HEK293 (cell line): ENCODE data around the gene PEX16.

Experiments used
- CTCF ChIA-PET: fragments of 350-600 bp; formaldehyde crosslinking; extraction: SDS; loops from one replicate; lab custom pipeline; 2021; ENCODE audit warnings: antibody characterized with exemption; lab: Yijun Ruan, JAX
- POLR2A ChIA-PET: fragments of 300-600 bp; formaldehyde crosslinking; extraction: SDS; loops from one replicate; lab custom pipeline; 2020; ENCODE audit warnings: antibody characterized with exemption, inconsistent platforms; lab: Yijun Ruan, JAX
- H3K27ac ChIP-seq: fragments of 200-500 bp; sonication (Bioruptor generic); 2 replicates; pipeline ENCODE4 v1.5.1; 2014; ENCODE audit warnings: low read depth, low read length, control low read depth, inconsistent platforms; ENCODE audit errors: extremely low read depth
- H3K36me3 ChIP-seq, 2 experiments: fragments of 200-500 bp in 1 of 2; sonication (Bioruptor generic) in 1 of 2; 1 replicate in 1 of 2; 2 replicates in 1 of 2; pipeline ENCODE4 v1.5.1; 2014 to 2017; ENCODE audit warnings: inconsistent platforms in 2 of 2, low read length in 2 of 2; ENCODE audit not compliant: control insufficient read depth in 2 of 2, insufficient read depth in 1 of 2
- H3K4me1 ChIP-seq: fragments of 200-500 bp; sonication (Bioruptor generic); 2 replicates; pipeline ENCODE4 v1.5.1; 2014; ENCODE audit warnings: mild to moderate bottlenecking, low read length, inconsistent platforms; ENCODE audit not compliant: control insufficient read depth, insufficient read depth
- H3K4me3 ChIP-seq: 2 replicates; pipeline ENCODE4 v1.5.1; 2011; ENCODE audit warnings: low read depth, mild to moderate bottlenecking, control low read depth, low read length, moderate library complexity
- H3K9me3 ChIP-seq: fragments of 200-500 bp; sonication (Bioruptor generic); 2 replicates; pipeline ENCODE4 v1.5.1; 2014; ENCODE audit warnings: low read depth, low read length, inconsistent platforms; ENCODE audit not compliant: control insufficient read depth, insufficient read depth
- GLI2 ChIP-seq: fragments of 450-650 bp; formaldehyde crosslinking; IDR thresholded peaks from 2 replicates; pipeline ENCODE4; 2017; ENCODE audit warnings: missing biosample characterization, missing genetic modification characterization, low read depth, borderline replicate concordance
- GLIS1 ChIP-seq: fragments of 450-650 bp; formaldehyde crosslinking; IDR thresholded peaks from 2 replicates; pipeline ENCODE4 v1.5.1; 2016; ENCODE audit warnings: missing biosample characterization, missing genetic modification characterization
- GLIS2 ChIP-seq: fragments of 450-650 bp; formaldehyde crosslinking; IDR thresholded peaks from 2 replicates; pipeline ENCODE4 v1.5.1; 2016; ENCODE audit warnings: missing biosample characterization, missing genetic modification characterization
- SP3 ChIP-seq: fragments of 450-650 bp; formaldehyde crosslinking; IDR thresholded peaks from 2 replicates; pipeline ENCODE4 v1.5.1; 2016; ENCODE audit warnings: missing biosample characterization, missing genetic modification characterization
- YY1 ChIP-seq: fragments of 450-650 bp; formaldehyde crosslinking; IDR thresholded peaks from 2 replicates; pipeline ENCODE4 v1.5.1; 2018; ENCODE audit warnings: missing biosample characterization, missing genetic modification characterization
- YY2 ChIP-seq: fragments of 450-650 bp; formaldehyde crosslinking; IDR thresholded peaks from 2 replicates; pipeline ENCODE4 v1.5.1; 2016; ENCODE audit warnings: missing biosample characterization, missing genetic modification characterization
- ZIC2 ChIP-seq: fragments of 450-650 bp; formaldehyde crosslinking; IDR thresholded peaks from 2 replicates; pipeline ENCODE4 v1.5.1; 2016; ENCODE audit warnings: missing biosample characterization, missing genetic modification characterization
- ZNF132 ChIP-seq: fragments of 450-650 bp; formaldehyde crosslinking; IDR thresholded peaks from 2 replicates; pipeline ENCODE4 v1.5.1; 2017; ENCODE audit warnings: missing biosample characterization, missing genetic modification characterization, borderline replicate concordance
- ZNF138 ChIP-seq: fragments of 450-650 bp; formaldehyde crosslinking; IDR thresholded peaks from 2 replicates; pipeline ENCODE4 v1.5.1; 2016; ENCODE audit warnings: missing biosample characterization, missing genetic modification characterization, borderline replicate concordance
- ZNF350 ChIP-seq: fragments of 450-650 bp; formaldehyde crosslinking; IDR thresholded peaks from 2 replicates; pipeline ENCODE4 v1.5.0; 2017; ENCODE audit warnings: missing biosample characterization, mild to moderate bottlenecking, missing genetic modification characterization
- ZNF473 ChIP-seq: fragments of 450-650 bp; formaldehyde crosslinking; IDR thresholded peaks from 2 replicates; pipeline ENCODE4 v1.5.1; 2017; ENCODE audit warnings: missing biosample characterization, missing genetic modification characterization
- ZNF48 ChIP-seq: fragments of 450-650 bp; formaldehyde crosslinking; IDR thresholded peaks from 2 replicates; pipeline ENCODE4 v1.5.1; 2016; ENCODE audit warnings: missing biosample characterization, missing genetic modification characterization
- ZNF518A ChIP-seq: fragments of 450-650 bp; formaldehyde crosslinking; conservative IDR thresholded peaks from 2 replicates; pipeline ENCODE4 v1.5.1; 2016; ENCODE audit warnings: low read depth, missing biosample characterization, missing genetic modification characterization
- ZNF530 ChIP-seq: fragments of 450-650 bp; formaldehyde crosslinking; IDR thresholded peaks from 2 replicates; pipeline ENCODE4 v1.5.1; 2016; ENCODE audit warnings: low read depth, missing biosample characterization, missing genetic modification characterization
- ZNF548 ChIP-seq: fragments of 450-650 bp; formaldehyde crosslinking; IDR thresholded peaks from 2 replicates; pipeline ENCODE4 v1.5.1; 2016; ENCODE audit warnings: missing biosample characterization, missing genetic modification characterization
- ZNF670 ChIP-seq: fragments of 450-650 bp; formaldehyde crosslinking; IDR thresholded peaks from 2 replicates; pipeline ENCODE4 v1.5.1; 2016; ENCODE audit warnings: missing biosample characterization, missing genetic modification characterization, low read depth
- ZNF76 ChIP-seq: fragments of 450-650 bp; formaldehyde crosslinking; IDR thresholded peaks from 2 replicates; pipeline ENCODE4; 2016; ENCODE audit warnings: low read depth, missing biosample characterization, missing genetic modification characterization, borderline replicate concordance
- ZNF776 ChIP-seq: fragments of 450-650 bp; formaldehyde crosslinking; IDR thresholded peaks from 2 replicates; pipeline ENCODE4 v1.5.0; 2017; ENCODE audit warnings: missing biosample characterization, missing genetic modification characterization, borderline replicate concordance
- TF ChIP-seq, protein P1 (sequence below): fragments of 450-650 bp; formaldehyde crosslinking; IDR thresholded peaks from 2 replicates; pipeline ENCODE4 v1.5.1; 2016; ENCODE audit warnings: missing biosample characterization, missing genetic modification characterization

Gene PEX16

DNA sequence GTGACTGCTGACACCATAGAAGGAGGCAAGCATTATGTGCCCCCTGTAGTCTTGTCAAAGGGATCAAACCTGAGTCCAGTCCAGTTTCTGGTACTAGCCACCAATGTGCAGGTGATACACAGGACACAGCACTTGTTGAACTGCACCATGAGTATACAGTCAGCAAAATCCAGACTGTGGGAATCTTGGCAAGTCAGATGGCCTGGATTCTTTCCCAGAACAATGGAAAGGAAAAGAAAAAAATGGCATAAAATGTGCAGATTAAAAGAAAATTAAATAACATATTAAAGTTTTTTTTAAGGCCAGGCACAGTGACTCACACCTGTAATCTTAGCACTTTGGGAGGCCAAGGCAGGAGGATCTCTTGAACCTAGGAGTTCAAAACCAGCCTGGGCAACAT, 53.6 kb downstream of the PEX16 start (continued):
- TF ChIP-seq ZNF132: no peak
- TF ChIP-seq, protein P1, sequence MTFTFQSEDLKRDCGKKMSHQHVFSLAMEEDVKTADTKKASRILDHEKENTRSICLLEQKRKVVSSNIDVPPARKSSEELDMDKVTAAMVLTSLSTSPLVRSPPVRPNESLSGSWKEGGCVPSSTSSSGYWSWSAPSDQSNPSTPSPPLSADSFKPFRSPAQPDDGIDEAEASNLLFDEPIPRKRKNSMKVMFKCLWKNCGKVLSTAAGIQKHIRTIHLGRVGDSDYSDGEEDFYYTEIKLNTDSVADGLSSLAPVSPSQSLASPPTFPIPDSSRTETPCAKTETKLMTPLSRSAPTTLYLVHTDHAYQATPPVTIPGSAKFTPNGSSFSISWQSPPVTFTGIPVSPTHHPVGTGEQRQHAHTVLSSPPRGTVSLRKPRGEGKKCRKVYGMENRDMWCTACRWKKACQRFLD (tag by site-specific recombination): no peak

- Histone ChIP-seq H3K9me3 (no peaks in the 10 kb centered on the region), H3K27ac (no peak overlapping the region), H3K4me1 (no peaks in the 10 kb centered on the region), H3K4me3 (no peak overlapping the region), H3K36me3 (peaks cover 0 to 70% of the 10 kb centered on the region in 2 experiments; a peak in 1 of 3 replicates)
- TF ChIP-seq YY2 (tag by site-specific recombination) (no peak), ZNF48 (tag by site-specific recombination) (no peak), ZNF76 (tag by site-specific recombination) (no peak), ZNF138 (tag by site-specific recombination) (no peak), ZNF670 (tag by site-specific recombination) (no peak), ZNF776 (tag by site-specific recombination) (no peak), GLIS1 (no peak), ZNF473 (tag by site-specific recombination) (no peak), ZNF518A (no peak), ZNF350 (no peak), SP3 (tag by site-specific recombination) (no peak), ZNF548 (tag by site-specific recombination) (no peak), YY1 (no peak), ZIC2 (tag by site-specific recombination) (no peak), GLI2 (no peak), GLIS2 (tag by site-specific recombination) (no peak), ZNF530 (tag by site-specific recombination) (no peak)
- CTCF ChIA-PET: interaction anchor here (1.2 to 3.6 kb wide), 3 partner anchors 12 to 146 kb away, joined by 3 to 41 read pairs (median 5); no protein-coding TSS in a partner anchor
- POLR2A ChIA-PET: no interaction called here
Observed at GRCh38 chr11:45860764-45861510, 56.7 kb downstream of the PEX16 start.
